IMR-90 (cell line): ENCODE results near the gene PDE4C. TPM values are rescaled to one million over a fixed set of nuclear protein-coding genes. Genes with fewer than 3 reads are reported as not detected.
A peak's percentile ranks its signal among the peaks of the same experiment; 100 is the strongest.

Source experiments
- ATAC-seq: fragments of 200-7000 bp; cut with Tn5 transposase; 2 replicates; pipeline ENCODE4 v1.9.1; 2020; ENCODE audit warnings: low read depth, mild to moderate bottlenecking, moderate library complexity
- BruUV-seq: library from RNA; stranded (reverse); fragments of 400-500 nt; replicated peaks from 2 replicates; lab custom pipeline; 2021; lab: Mats Ljungman, UMichigan
- CTCF ChIA-PET: fragments of 300-600 bp; formaldehyde crosslinking; extraction: SDS; loops from one replicate; lab custom pipeline; 2021; ENCODE audit warnings: antibody characterized with exemption; lab: Yijun Ruan, JAX
- POLR2A ChIA-PET: fragments of 300-600 bp; sonication (Branson Sonifier 250); formaldehyde crosslinking; loops from one replicate; lab custom pipeline; 2022; ENCODE audit warnings: antibody characterized with exemption; ENCODE audit not compliant: unreplicated experiment; lab: Charles Lee
- DNase-seq: peaks from one replicate; pipeline ENCODE4 v3.0.0; 2013
- H2AFZ ChIP-seq: replicated peaks from 2 replicates; pipeline ENCODE3; 2013; ENCODE audit warnings: low read length, mild to moderate bottlenecking; ENCODE audit not compliant: poor library complexity
- H2AK5ac ChIP-seq: 2 replicates; pipeline ENCODE4 v1.6.1; 2013; ENCODE audit warnings: low read depth, low read length, inconsistent platforms
- H2AK9ac ChIP-seq: replicated peaks from 2 replicates; pipeline ENCODE3; 2013; ENCODE audit warnings: mild to moderate bottlenecking, low read depth, low read length, moderate library complexity; ENCODE audit not compliant: poor library complexity
- H2BK120ac ChIP-seq: 2 replicates; pipeline ENCODE4 v1.6.1; 2013; ENCODE audit warnings: low read depth, low read length, inconsistent platforms
- H2BK15ac ChIP-seq: 3 replicates; pipeline ENCODE4 v1.6.1; 2013; ENCODE audit warnings: low read depth, low read length, inconsistent platforms
- H2BK20ac ChIP-seq: 2 replicates; pipeline ENCODE4 v1.6.1; 2013; ENCODE audit warnings: low read depth, mild to moderate bottlenecking, inconsistent platforms, low read length, moderate library complexity
- H2BK5ac ChIP-seq: 2 replicates; pipeline ENCODE4 v1.6.1; 2013; ENCODE audit warnings: mild to moderate bottlenecking, low read depth, low read length, inconsistent platforms; ENCODE audit not compliant: poor library complexity, severe bottlenecking
- H3K14ac ChIP-seq: replicated peaks from 2 replicates; pipeline ENCODE4 v1.6.1; 2013; ENCODE audit warnings: low read depth, low read length, inconsistent platforms
- H3K18ac ChIP-seq: 2 replicates; pipeline ENCODE4 v1.6.1; 2013; ENCODE audit warnings: low read depth, low read length, control low read depth
- H3K23ac ChIP-seq: 2 replicates; pipeline ENCODE4 v1.6.1; 2013; ENCODE audit warnings: low read depth, low read length, inconsistent platforms
- H3K27ac ChIP-seq: 2 replicates; pipeline ENCODE4 v1.5.1; 2013; ENCODE audit warnings: mild to moderate bottlenecking, control low read depth, low read length; ENCODE audit not compliant: insufficient read depth
- H3K27me3 ChIP-seq: 2 replicates; pipeline ENCODE4 v1.6.1; 2013; ENCODE audit warnings: low read length; ENCODE audit not compliant: control insufficient read depth, insufficient read depth
- H3K36me3 ChIP-seq: 2 replicates; pipeline ENCODE4 v1.6.1; 2013; ENCODE audit warnings: low read length, mixed read lengths; ENCODE audit not compliant: control insufficient read depth, insufficient read depth
- H3K4ac ChIP-seq: 2 replicates; pipeline ENCODE4 v1.6.1; 2013; ENCODE audit warnings: low read depth, low read length, inconsistent platforms
- H3K4me1 ChIP-seq: 2 replicates; pipeline ENCODE4 v1.6.1; 2013; ENCODE audit warnings: low read length, mixed read lengths; ENCODE audit not compliant: control insufficient read depth, insufficient read depth
- H3K4me2 ChIP-seq: 2 replicates; pipeline ENCODE4 v1.6.1; 2013; ENCODE audit warnings: low read depth, mild to moderate bottlenecking, control low read depth, low read length, moderate library complexity
- H3K4me3 ChIP-seq: 2 replicates; pipeline ENCODE4 v1.5.1; 2013; ENCODE audit warnings: low read depth, mild to moderate bottlenecking, control low read depth, low read length, moderate library complexity; ENCODE audit not compliant: insufficient read depth
- H3K56ac ChIP-seq: 2 replicates; pipeline ENCODE4 v1.6.1; 2013; ENCODE audit warnings: low read length, inconsistent platforms; ENCODE audit not compliant: insufficient read depth; ENCODE audit errors: extremely low read depth
- H3K79me1 ChIP-seq, 2 experiments: 2 replicates each; pipeline ENCODE4 v1.6.1; 2013; ENCODE audit warnings: low read length in 2 of 2, inconsistent platforms in 1 of 2, low read depth in 1 of 2
- H3K9ac ChIP-seq: 2 replicates; pipeline ENCODE4 v1.6.1; 2013; ENCODE audit warnings: low read depth, low read length, control low read depth
- H3K9me1 ChIP-seq: 2 replicates; pipeline ENCODE4 v1.6.1; 2013; ENCODE audit warnings: low read length, inconsistent platforms; ENCODE audit not compliant: insufficient read depth
- H3K9me3 ChIP-seq: 2 replicates; pipeline ENCODE4 v1.6.1; 2013; ENCODE audit warnings: low read length; ENCODE audit not compliant: control insufficient read depth, insufficient read depth
- H4K20me1 ChIP-seq: 2 replicates; pipeline ENCODE4 v1.6.1; 2013; ENCODE audit warnings: low read length, inconsistent platforms; ENCODE audit not compliant: insufficient read depth
- H4K5ac ChIP-seq: 2 replicates; pipeline ENCODE4 v1.6.1; 2013; ENCODE audit warnings: mild to moderate bottlenecking, low read depth, low read length, control low read depth
- H4K8ac ChIP-seq, 2 experiments: 2 replicates each; pipeline ENCODE4 v1.6.1; 2013; ENCODE audit warnings: low read depth in 2 of 2, low read length in 2 of 2, control low read depth in 1 of 2, inconsistent platforms in 1 of 2
- H4K91ac ChIP-seq: 2 replicates; pipeline ENCODE4 v1.6.1; 2013; ENCODE audit warnings: low read depth, low read length, inconsistent platforms; ENCODE audit not compliant: insufficient read depth
- BHLHE40 ChIP-seq: fragments of 150-350 bp; IDR thresholded peaks from 2 replicates; pipeline ENCODE4 v1.6.1; 2016; ENCODE audit warnings: mild to moderate bottlenecking, low read depth, low read length
- CHD1 ChIP-seq: IDR thresholded peaks from 2 replicates; pipeline ENCODE4 v1.6.1; 2012; ENCODE audit warnings: low read depth, low read length, improper control_type of control experiment
- CTCF ChIP-seq: conservative IDR thresholded peaks from 2 replicates; pipeline ENCODE4 v1.5.1; 2012; ENCODE audit warnings: mild to moderate bottlenecking, low read depth, low read length, improper control_type of control experiment
- ELK1 ChIP-seq: fragments of 150-350 bp; IDR thresholded peaks from 2 replicates; pipeline ENCODE4 v1.6.1; 2016; ENCODE audit warnings: low read depth, mild to moderate bottlenecking, low read length, moderate library complexity, borderline replicate concordance
- MAFK ChIP-seq: IDR thresholded peaks from 2 replicates; pipeline ENCODE4 v1.6.1; 2012; ENCODE audit warnings: low read depth, low read length, improper control_type of control experiment
- MAZ ChIP-seq: IDR thresholded peaks from 2 replicates; pipeline ENCODE4 v1.6.1; 2012; ENCODE audit warnings: low read depth, mild to moderate bottlenecking, low read length, improper control_type of control experiment, moderate library complexity, borderline replicate concordance
- MXI1 ChIP-seq: IDR thresholded peaks from 2 replicates; pipeline ENCODE4 v1.6.1; 2012; ENCODE audit warnings: low read depth, mild to moderate bottlenecking, low read length, moderate library complexity, borderline replicate concordance
- NFE2L2 ChIP-seq: fragments of 150-350 bp; IDR thresholded peaks from 2 replicates; pipeline ENCODE4 v1.6.1; 2016; ENCODE audit warnings: low read depth, mild to moderate bottlenecking, low read length
- POLR2A ChIP-seq: IDR thresholded peaks from 2 replicates; pipeline ENCODE4 v1.6.1; 2012; ENCODE audit warnings: mild to moderate bottlenecking, low read depth, low read length
- RAD21 ChIP-seq: IDR thresholded peaks from 2 replicates; pipeline ENCODE4 v1.6.1; 2012; ENCODE audit warnings: low read length, improper control_type of control experiment
- RCOR1 ChIP-seq: IDR thresholded peaks from 2 replicates; pipeline ENCODE4 v1.6.1; 2012; ENCODE audit warnings: mild to moderate bottlenecking, low read length, improper control_type of control experiment; ENCODE audit not compliant: insufficient replicate concordance
- RFX5 ChIP-seq: IDR thresholded peaks from 2 replicates; pipeline ENCODE4 v1.8.0; 2012; ENCODE audit warnings: low read depth, mild to moderate bottlenecking, low read length, moderate library complexity
- SMC3 ChIP-seq: fragments of 150-350 bp; IDR thresholded peaks from 2 replicates; pipeline ENCODE4 v1.6.1; 2016; ENCODE audit warnings: low read depth, mild to moderate bottlenecking, antibody characterized with exemption, low read length, moderate library complexity
- USF2 ChIP-seq: fragments of 150-350 bp; IDR thresholded peaks from 2 replicates; pipeline ENCODE4 v1.6.1; 2017; ENCODE audit warnings: mild to moderate bottlenecking, antibody characterized with exemption, low read length, low read depth
- WGBS, 2 experiments: methylation state at CpG; one replicate each; pipeline versions ENCODE4 v1.1.5 to v1.1.7; 2013; ENCODE audit warnings: missing lambda C conversion rate in 2 of 2; ENCODE audit not compliant: insufficient read length in 1 of 2; ENCODE audit errors: extremely low coverage in 2 of 2; 5-methylcytosine and 5-hydroxymethylcytosine counted together
- dilution Hi-C: fragments of 300-500 bp; cut with HindIII; formaldehyde crosslinking; loops from one replicate; pipeline ENCODE4 v1.14.3; 2018; ENCODE audit warnings: low sequenced_read_pairs; ENCODE audit not compliant: unreplicated experiment
- in situ Hi-C: fragments of 300-500 bp; cut with MboI; formaldehyde crosslinking; loops from 3 replicates; pipeline ENCODE4 v1.14.3; 2019; ENCODE audit warnings: low sequenced_read_pairs, inconsistent platforms, mixed read lengths
- intact Hi-C: fragments of 100-400 bp; cut with micrococcal nuclease; formaldehyde crosslinking; loops from 2 replicates; pipeline ENCODE4 v1.10.0; 2022
- polyA plus RNA-seq, 3 experiments: library from polyadenylated mRNA; depleted of rRNA; stranded (reverse); fragments of >200 nt; gene quantifications; 2 replicates each; pipeline ENCODE4 v1.2.3, GENCODE V29; 2012; ENCODE audit warnings: low replicate concordance in 1 of 3
- total RNA-seq: library from RNA; depleted of rRNA; stranded (reverse); fragments of >200 nt; gene quantifications from 2 replicates; pipeline ENCODE4 v1.2.3, GENCODE V29; 2012

PDE4C gene
- total and polyA plus RNA-seq, 2 of the 4 experiments (the other 2 are of a cell fraction): 0.18 to 0.24 TPM

- intact Hi-C loops (loop anchor here (1.0 to 5.0 kb wide), 4 partner anchors 49 to 138 kb away; partner anchors contain the start of gene IFI30), in situ Hi-C loops (loop anchor here (5.0 kb wide), 1 partner anchor 139 kb away; no protein-coding TSS in a partner anchor), dilution Hi-C loops (no loop called here)
- no peak overlapping the region for H2AK5ac ChIP-seq
- H3K36me3 ChIP-seq: no peaks in the 10 kb centered on the region
- H3K56ac ChIP-seq: no peak overlapping the region
- no peak overlapping the region for H3K4me3 ChIP-seq
- ChIA-PET CTCF (interaction anchor here (0.5 to 1.5 kb wide), 6 partner anchors 28 to 230 kb away, joined by 3 to 6 read pairs (median 4); no protein-coding TSS in a partner anchor), POLR2A (interaction anchor here (0.6 kb wide), 1 partner anchor 43 kb away, joined by 8 read pairs; no protein-coding TSS in a partner anchor)
- no peak overlapping the region for H3K18ac ChIP-seq
- H2BK15ac ChIP-seq: no peak overlapping the region
- no peaks in the 10 kb centered on the region for H3K79me1 ChIP-seq
- H4K20me1 ChIP-seq: no peaks in the 10 kb centered on the region
- H4K91ac ChIP-seq: no peak overlapping the region
- H3K27ac ChIP-seq: no peak overlapping the region
- H3K27me3 ChIP-seq: peaks cover 22% of the 10 kb centered on the region
- no peak overlapping the region for H2BK5ac ChIP-seq
- H3K9me3 ChIP-seq: no peaks in the 10 kb centered on the region
- no peaks in the 10 kb centered on the region for H3K4me1 ChIP-seq
- H3K9me1 ChIP-seq: no peaks in the 10 kb centered on the region
- H3K9ac ChIP-seq: no peak overlapping the region
- H2BK20ac ChIP-seq: no peak overlapping the region
- no peak overlapping the region for H3K4me2 ChIP-seq
- no peak overlapping the region for H4K8ac ChIP-seq
- H4K5ac ChIP-seq: no peak overlapping the region
- peak; percentile 63 for DNase-seq
- peak overlapping the region; percentile 55 for H2AFZ ChIP-seq
- no peak overlapping the region for H3K4ac ChIP-seq
- H3K14ac ChIP-seq: no peak overlapping the region
- H2BK120ac ChIP-seq: no peak overlapping the region
- no TSS peak for BruUV-seq
- ATAC-seq: peak; percentile 94
- 17% methylated on average over 12 of the region's 23 CpGs; no CpG with 5 or more reads in 1 of the 2 experiments for WGBS, 2 experiments
- H3K23ac ChIP-seq: no peak overlapping the region
- H2AK9ac ChIP-seq: no peak overlapping the region
- TF ChIP-seq USF2: no peak
- no peak for TF ChIP-seq BHLHE40
- peak; percentile 98 for TF ChIP-seq RAD21
- TF ChIP-seq MXI1: no peak
- TF ChIP-seq RFX5: no peak
- no peak for TF ChIP-seq ELK1
- no peak for TF ChIP-seq MAFK
- TF ChIP-seq CHD1: no peak
- no peak for TF ChIP-seq RCOR1
- no peak for TF ChIP-seq NFE2L2
- no peak for TF ChIP-seq MAZ
- peak; percentile 93 for TF ChIP-seq CTCF
- peak; percentile 99 for TF ChIP-seq SMC3
- 0 out of 2 replicates have a peak, but pooled peaks have one; percentile 48 for TF ChIP-seq POLR2A
These were observed 25.5 kb upstream of the PDE4C start for GRCh38 chr19:18251587-18252369.
